ENCODE measurements around the gene EME2. TPM values are rescaled to one million over a fixed set of nuclear protein-coding genes. Genes with fewer than 3 reads are reported as not detected.

The EME2 gene
- total RNA-seq, 2 experiments from 2014 or later, result 28.6 to 30.8 TPM

DNA sequence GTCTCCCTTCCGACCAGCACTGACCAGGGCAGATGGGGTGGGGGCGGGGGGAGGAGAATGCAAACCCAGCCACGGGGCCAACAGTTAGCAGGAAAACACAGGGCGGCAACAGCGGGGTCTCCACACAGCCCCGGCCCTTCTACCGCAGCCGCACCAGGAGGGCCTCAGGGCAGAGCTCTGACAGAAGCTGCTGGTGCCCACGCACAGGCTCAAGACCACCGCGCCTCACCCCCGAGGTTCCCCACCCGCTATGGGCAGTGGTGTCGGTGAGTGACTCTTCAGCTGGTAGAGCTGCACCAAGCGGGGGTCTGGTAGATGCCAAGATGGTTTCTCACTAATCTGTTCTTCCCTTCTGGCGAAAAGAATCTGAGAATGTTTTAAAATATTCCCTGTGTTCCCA is 37.9 kb downstream of the EME2 start:
- peaks cover 6% of the 10 kb centered on the region for H3K4me1 Mint-ChIP-seq (ENCODE audit: low read depth)
- Histone ChIP-seq H3K4me3 (ENCODE audit: low read length) (no peak overlapping the region), H3K36me3 (ENCODE audit: insufficient read depth, low read length) (peaks cover 50% of the 10 kb centered on the region), H3K9me3 (ENCODE audit: control insufficient read depth in 1 of 2, insufficient read depth in 1 of 2, low read length in 2 of 2) (peaks cover 0 to 5% of the 10 kb centered on the region in 2 experiments), H3K4me1 (ENCODE audit: insufficient read depth, low read length) (peaks cover 3% of the 10 kb centered on the region), H3K27me3 (ENCODE audit: control insufficient read depth in 1 of 2, insufficient read depth in 2 of 2, low read length in 2 of 2) (no peaks in the 10 kb centered on the region), H3K27ac (ENCODE audit: low read depth in 1 of 2, low read length in 2 of 2) (no peak overlapping the region)
- ChIA-PET POLR2A (interaction anchor here (1.5 kb wide), 1 partner anchor 28 kb away, joined by 3 read pairs; the partner anchor contains the start of genes NUBP2 and SPSB3), CTCF (no interaction called here)
- peaks cover 55% of the 10 kb centered on the region for H3K36me3 Mint-ChIP-seq (ENCODE audit: low read depth)
- DNase-seq (no peak), ATAC-seq (ENCODE audit: poor library complexity) (no peak)
- H3K27ac Mint-ChIP-seq, result no peak overlapping the region
- no peaks in the 10 kb centered on the region for H3K27me3 Mint-ChIP-seq
- H3K9me3 Mint-ChIP-seq, result no peaks in the 10 kb centered on the region
- no peak overlapping the region for H3K4me3 Mint-ChIP-seq
- TF ChIP-seq, protein P1, sequence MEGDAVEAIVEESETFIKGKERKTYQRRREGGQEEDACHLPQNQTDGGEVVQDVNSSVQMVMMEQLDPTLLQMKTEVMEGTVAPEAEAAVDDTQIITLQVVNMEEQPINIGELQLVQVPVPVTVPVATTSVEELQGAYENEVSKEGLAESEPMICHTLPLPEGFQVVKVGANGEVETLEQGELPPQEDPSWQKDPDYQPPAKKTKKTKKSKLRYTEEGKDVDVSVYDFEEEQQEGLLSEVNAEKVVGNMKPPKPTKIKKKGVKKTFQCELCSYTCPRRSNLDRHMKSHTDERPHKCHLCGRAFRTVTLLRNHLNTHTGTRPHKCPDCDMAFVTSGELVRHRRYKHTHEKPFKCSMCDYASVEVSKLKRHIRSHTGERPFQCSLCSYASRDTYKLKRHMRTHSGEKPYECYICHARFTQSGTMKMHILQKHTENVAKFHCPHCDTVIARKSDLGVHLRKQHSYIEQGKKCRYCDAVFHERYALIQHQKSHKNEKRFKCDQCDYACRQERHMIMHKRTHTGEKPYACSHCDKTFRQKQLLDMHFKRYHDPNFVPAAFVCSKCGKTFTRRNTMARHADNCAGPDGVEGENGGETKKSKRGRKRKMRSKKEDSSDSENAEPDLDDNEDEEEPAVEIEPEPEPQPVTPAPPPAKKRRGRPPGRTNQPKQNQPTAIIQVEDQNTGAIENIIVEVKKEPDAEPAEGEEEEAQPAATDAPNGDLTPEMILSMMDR (IDR thresholded peaks at IDR 0.05), result no peak
- intact Hi-C loops (cut with DNase I, micrococcal nuclease), result no loop called here

DNA sequence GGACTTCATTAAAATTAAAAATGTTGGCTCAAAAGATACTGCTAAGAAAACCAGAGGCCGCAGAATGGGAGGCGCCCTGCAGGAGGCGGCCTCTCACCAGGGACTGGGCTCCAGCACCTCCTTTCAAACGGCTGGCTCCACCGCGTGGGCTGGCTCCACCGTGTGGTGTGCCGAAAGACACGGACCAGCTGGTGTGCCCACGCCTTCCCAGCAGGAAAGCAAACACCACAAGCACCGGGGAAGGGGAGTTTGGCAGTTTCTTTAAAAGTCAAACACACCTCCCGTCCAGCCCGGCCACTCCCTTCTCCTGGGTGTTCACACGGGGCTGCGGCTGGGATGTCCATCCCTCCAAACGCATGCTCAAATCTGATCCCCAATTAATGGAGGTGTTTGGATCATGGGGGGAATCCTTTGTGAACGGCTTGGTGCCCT is 40.1 kb downstream of the EME2 start:
- CTCF ChIA-PET, result interaction anchor here (0.6 to 1.0 kb wide), 6 partner anchors 10 to 115 kb away, joined by 3 to 6 read pairs (median 3); partner anchors contain the start of genes EME2, FAHD1, HAGH and NUBP2

DNA sequence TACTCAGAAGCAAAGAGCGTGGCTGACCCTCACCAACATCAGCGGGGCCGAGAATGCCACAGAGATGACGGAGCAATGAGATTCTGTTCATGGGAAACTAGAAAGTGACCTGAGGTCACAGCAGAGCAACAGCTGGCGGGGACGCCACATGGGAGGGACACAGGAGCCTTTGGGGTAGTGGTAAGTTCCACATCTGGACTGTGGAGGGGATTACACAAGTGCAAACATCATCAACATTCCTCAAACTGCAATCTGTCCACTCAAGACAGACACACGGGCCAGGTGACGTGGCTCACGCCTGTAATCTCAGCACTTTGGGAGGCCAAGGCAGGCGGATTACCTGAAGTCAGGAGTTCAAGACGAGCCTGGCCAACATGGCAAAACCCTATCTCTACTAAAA is 42.9 kb downstream of the EME2 start:
- H3K27ac ChIP-seq (ENCODE audit: low read depth in 1 of 2, low read length in 2 of 2), result no peak overlapping the region
- Mint-ChIP-seq H3K27me3 (no peaks in the 10 kb centered on the region), H3K36me3 (ENCODE audit: low read depth) (peaks cover 38% of the 10 kb centered on the region), H3K27ac (no peak overlapping the region), H3K4me3 (no peak overlapping the region), H3K9me3 (no peaks in the 10 kb centered on the region), H3K4me1 (ENCODE audit: low read depth) (peaks cover 6% of the 10 kb centered on the region)
- H3K9me3 ChIP-seq (ENCODE audit: control insufficient read depth in 1 of 2, insufficient read depth in 1 of 2, low read length in 2 of 2), result no peaks in the 10 kb centered on the region
- intact Hi-C loops (cut with DNase I, micrococcal nuclease), result no loop called here
- no peaks in the 10 kb centered on the region for H3K27me3 ChIP-seq (ENCODE audit: control insufficient read depth in 1 of 2, insufficient read depth in 2 of 2, low read length in 2 of 2)
- ChIA-PET POLR2A (no interaction called here), CTCF (no interaction called here)
- H3K36me3 ChIP-seq (ENCODE audit: insufficient read depth, low read length), result peaks cover 58% of the 10 kb centered on the region
- H3K4me1 ChIP-seq (ENCODE audit: insufficient read depth, low read length), result peaks cover 3% of the 10 kb centered on the region
- ATAC-seq (ENCODE audit: poor library complexity) (no peak), DNase-seq (no peak)
- no peak overlapping the region for H3K4me3 ChIP-seq (ENCODE audit: low read length)
- TF ChIP-seq, protein P1 (IDR thresholded peaks at IDR 0.05), result no peak

More for the DNA sequence above, 40.1 kb downstream of the EME2 start:
- POLR2A ChIA-PET, result interaction anchor here (0.6 kb wide), 1 partner anchor 14 kb away, joined by 4 read pairs; no protein-coding TSS in a partner anchor
- Mint-ChIP-seq H3K27ac (no peak overlapping the region), H3K27me3 (no peaks in the 10 kb centered on the region), H3K36me3 (ENCODE audit: low read depth) (peaks cover 42% of the 10 kb centered on the region), H3K9me3 (no peaks in the 10 kb centered on the region), H3K4me1 (ENCODE audit: low read depth) (peaks cover 6% of the 10 kb centered on the region), H3K4me3 (no peak overlapping the region)
- TF ChIP-seq, protein P1 (IDR thresholded peaks at IDR 0.05), result peak; percentile 58
- DNase-seq, result peak; percentile 27 to 76 (median 49)
- intact Hi-C loops (cut with DNase I, micrococcal nuclease), result loop anchor here (1.0 to 2.0 kb wide), 2 partner anchors 116 to 117 kb away; no protein-coding TSS in a partner anchor
- Histone ChIP-seq H3K27ac (ENCODE audit: low read depth in 1 of 2, low read length in 2 of 2) (no peak overlapping the region), H3K9me3 (ENCODE audit: control insufficient read depth in 1 of 2, insufficient read depth in 1 of 2, low read length in 2 of 2) (no peaks in the 10 kb centered on the region), H3K4me1 (ENCODE audit: insufficient read depth, low read length) (peaks cover 3% of the 10 kb centered on the region), H3K4me3 (ENCODE audit: low read length) (no peak overlapping the region), H3K27me3 (ENCODE audit: control insufficient read depth in 1 of 2, insufficient read depth in 2 of 2, low read length in 2 of 2) (no peaks in the 10 kb centered on the region), H3K36me3 (ENCODE audit: insufficient read depth, low read length) (peaks cover 59% of the 10 kb centered on the region)
- ATAC-seq (ENCODE audit: poor library complexity), result peak; percentile 98

All from CD4-positive, alpha-beta T cell (primary cell).